ENCODE results near the gene MMAB.

MMAB gene

DNA sequence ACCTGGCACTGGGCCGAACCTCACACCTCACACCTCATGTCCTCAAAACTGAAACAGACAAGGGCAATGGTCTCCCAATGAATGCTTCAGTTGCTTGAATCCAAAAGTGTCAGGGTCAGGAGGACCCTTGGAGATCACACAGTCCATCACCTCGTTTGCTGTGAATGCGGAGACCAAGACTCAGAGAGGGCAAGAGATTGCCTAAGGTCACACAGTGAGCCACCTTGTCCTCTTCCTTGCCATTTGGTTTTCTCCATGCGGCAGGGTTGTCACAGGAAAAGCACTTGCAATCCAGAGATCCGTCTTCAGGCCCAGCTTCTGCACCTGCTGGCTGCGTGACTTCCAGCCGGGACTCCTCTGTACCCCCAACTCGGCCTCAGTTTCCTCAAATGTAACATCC lies 28.3 kb upstream of the MMAB start:
- no peak for DNase-seq

DNA sequence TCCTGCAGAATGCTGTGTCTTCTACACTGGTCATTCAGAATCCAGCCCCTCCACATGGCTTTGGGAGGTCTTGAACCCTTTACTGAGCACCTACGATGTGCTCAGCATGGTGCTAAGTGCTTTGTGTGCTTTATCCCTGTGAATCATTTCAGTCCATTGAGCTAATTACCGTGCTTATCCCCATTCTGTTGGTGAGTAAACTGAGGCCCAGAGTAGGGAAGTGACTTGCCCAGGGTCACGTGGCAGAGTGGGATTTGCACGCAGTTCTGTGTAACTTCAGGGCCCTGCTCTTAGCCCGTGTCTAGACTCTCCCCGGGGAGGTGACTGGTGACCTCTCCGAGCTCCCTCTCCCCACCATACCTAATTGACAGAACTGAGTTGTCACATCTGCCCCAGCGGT lies 27.7 kb upstream of the MMAB start:
- DNase-seq: no peak

DNA sequence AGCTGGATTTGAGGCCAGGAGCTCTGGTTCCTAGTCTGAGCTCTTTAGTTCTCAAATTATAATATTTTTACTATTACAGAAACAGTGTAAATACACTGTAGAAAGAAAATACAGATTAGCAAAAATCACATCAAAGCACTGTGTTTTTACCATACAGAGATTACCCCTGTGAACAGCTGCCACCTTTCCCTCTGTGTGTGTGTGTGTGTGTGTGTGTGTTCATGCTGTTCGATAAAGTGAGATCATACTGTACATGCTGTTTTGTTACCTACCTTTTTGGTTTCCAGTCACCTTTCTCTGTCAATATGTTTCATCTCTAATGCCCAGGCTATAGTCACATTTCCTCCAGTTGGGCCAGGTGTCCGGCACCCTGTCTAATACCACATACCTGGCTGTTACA lies 27.2 kb upstream of the MMAB start:
- DNase-seq: no peak

DNA sequence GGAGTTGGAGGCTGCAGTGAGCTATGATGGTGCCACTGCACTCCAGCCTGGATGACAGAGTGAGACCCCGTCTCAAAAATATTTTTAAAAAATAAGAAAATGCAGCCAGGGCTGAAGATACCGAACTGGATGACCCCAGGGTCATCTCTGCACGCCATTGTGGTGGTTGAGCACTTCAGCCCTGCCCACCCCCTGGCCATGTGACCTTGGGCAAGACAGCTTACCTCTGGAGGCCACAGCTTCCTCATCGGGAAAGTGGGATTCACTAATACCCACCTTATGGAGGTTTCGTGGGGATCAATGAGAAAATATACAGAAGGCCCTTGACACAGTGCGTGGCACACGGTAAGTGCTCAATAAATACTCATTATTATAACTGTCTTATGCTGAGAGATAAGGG lies 25.8 kb upstream of the MMAB start:
- DNase-seq: no peak

DNA sequence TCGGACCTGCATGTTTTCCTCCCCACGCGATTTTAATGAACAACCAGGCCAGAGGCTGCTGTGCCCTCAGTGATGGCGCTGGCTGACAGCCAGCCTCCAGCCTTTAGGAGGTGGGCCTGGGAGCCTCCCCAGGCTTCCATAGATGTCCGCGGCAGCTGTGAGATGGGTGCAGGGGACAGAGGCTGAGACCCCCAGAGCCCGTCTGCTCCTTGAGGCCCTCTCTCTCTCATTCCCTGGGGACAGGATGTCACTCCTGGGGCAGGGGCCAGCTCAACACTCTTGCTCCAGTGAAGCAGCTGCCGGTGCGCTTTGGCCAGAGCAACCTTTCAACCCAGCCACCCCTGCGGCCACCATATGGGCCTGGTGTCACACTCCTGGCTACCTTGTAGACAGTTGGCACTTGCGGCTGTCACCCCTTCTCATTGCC lies 25.1 kb upstream of the MMAB start:
- no peak for DNase-seq

DNA sequence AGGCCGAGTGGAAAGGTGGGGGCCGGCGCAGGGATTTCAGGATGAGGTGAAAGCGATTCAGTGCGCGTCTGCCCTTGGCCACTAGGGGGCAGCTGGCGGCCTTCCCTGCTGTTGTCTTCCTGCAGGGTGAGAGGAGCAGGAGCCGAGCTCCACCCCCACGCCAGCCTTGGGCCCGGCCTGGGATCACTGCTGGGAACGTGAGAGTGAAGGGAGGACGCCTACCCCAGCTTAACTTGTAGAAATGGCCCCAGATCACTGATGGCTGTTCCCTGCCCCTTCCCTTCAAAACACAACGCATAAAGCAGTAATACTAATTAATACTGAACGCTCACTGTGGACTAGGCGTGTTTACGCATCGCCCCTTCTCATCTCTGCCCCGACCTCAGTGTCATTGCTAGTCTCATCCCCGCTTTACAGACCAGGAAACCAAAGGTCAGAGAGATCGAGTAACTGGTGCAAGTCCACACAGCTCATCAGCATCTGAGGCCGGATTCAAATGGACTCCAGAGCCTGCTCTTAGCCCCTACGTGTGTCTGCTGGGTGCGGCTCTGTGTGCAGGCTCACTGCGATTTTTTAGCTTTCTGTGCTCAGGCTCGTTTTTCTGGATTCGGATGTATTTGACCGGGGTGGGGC lies 24.6 kb upstream of the MMAB start:
- DNase-seq: peak; percentile 44

DNA sequence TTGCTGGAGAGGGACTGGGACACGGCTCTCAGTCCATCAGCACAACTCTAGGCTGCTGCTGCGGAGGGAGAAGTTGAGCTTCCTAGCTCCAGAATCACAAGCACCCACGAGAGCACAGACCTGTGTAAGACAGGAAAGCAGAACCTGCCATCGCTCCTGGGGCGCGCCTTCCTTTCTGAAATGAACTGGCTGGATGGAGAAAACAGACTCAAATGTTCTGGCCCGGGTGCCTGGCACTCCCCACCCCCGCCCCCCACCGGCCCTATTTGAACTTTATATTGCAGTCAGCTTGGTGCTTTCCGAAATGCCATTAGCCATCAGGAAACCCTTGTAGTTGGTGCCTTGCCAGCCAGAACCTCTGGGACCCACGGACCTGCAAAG lies 24.1 kb upstream of the MMAB start:
- no peak for DNase-seq

DNA sequence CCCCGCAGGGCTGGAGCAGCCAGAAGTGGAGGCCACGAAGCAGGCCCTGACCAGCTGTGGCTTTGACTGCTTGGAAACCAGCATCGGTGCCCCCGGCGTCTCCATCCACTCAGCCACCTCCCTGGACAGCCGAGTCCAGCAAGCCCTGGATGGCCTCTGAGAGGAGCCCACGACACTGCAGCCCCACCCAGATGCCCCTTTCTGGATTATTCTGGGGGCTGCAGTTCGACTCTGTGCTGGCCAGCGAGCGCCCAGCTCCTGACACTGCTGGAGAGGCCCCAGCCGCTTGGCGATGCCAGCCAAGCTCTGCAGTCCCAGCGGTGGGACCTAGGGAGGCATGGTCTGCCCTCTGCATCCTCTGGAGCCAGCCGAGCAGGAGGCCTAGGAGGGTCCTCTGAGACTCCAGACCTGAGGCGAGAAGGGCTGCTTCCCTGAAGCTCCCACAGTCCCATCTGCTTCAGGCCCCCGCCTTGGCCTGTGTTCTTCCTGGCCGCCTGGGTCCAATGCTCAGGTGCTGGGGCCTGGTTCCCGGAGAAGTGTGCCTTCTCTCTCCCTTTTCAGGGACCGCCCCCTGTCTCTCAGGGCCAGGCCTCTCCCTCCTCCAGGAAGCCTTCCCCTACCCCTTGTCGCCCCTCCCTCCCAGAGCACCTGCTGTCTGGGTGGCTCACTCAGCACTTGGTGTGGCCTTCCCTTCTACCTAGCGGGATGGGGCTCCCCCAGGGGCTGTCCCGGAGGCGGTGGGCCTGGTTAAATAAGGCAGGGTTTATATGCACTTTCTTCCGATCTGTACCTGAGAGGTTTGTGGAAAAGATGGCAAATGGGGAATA lies 23.3 kb upstream of the MMAB start:
- no peak for DNase-seq

DNA sequence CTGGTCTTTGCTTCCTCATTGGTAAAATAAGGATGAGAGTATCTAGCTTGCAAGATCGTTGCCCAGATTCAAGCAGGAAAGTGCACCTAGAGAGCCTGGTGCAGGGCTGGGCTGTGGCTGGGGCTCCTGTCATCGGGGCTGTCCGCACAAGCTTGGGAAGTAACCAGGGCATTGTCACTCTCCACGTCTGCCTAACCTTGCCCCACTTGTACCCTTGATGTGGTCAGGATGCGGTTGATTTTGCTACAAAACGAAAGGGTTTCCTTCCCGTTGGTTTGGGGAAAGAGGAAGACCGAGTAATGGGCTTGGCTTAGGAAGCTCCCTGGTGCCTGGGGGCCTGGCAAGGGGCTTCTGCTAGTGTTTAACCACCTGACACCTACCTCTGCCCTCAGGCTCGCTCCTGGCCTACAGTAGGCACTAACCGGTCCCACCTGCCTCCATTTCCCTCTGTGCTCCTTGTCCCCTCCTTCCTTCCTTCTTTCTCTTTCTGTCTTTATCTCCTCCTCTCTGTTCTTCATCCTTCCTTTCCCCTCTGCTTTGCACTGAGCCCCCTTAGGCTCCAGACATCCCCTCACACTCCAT lies 22.1 kb upstream of the MMAB start:
- no peak for DNase-seq

DNA sequence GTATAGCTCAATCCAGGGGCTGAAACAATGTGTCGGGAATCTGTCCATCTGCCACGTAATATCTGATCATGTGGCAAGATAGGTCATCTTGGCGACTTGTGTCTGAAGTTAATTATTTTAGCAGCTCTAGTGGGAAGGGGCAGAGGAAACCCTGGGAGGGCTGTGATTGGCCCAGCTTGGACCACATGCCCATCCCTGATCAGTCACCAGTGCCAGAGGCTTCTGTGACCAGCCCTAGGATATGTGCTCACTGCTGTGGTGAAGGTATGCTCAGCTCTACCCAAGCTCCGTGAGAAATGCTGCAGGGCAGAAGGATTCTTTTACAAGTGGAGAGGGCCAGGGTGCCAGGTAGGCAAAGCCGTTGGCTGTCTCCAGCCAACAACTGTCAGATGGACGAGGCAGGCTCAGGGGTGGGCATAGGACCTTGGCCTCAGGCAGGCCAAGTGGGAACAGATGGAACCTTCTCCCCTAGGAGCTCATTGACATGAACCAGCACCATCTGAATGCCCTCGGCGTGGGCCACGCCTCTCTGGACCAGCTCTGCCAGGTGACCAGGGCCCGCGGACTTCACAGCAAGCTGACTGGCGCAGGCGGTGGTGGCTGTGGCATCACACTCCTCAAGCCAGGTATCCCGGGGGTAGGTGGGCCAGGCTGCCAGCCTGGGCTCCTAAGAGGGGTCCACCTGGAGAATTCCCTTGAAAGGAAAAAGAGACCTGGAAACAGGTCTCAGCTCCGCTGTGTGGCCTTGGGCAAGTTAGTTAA lies 21.4 kb upstream of the MMAB start:
- no peak for DNase-seq

DNA sequence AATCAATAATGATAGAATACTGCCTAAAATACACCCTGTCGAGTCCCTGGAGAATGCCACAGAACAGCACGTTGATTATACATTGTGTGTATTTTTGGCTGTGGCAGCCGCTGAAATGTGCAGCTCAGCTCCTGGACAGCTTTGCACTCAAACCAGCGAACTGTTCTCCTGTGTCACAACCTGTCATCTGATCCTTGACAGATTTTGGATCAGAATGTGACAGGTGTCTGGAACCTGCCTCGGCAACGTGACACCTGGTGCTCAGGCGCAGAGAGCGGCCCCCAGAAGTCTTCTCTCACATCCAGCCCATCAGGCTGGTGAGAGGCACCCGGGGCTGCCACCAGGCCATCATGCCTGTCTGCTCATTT lies 19.6 kb upstream of the MMAB start:
- no peak for DNase-seq

DNA sequence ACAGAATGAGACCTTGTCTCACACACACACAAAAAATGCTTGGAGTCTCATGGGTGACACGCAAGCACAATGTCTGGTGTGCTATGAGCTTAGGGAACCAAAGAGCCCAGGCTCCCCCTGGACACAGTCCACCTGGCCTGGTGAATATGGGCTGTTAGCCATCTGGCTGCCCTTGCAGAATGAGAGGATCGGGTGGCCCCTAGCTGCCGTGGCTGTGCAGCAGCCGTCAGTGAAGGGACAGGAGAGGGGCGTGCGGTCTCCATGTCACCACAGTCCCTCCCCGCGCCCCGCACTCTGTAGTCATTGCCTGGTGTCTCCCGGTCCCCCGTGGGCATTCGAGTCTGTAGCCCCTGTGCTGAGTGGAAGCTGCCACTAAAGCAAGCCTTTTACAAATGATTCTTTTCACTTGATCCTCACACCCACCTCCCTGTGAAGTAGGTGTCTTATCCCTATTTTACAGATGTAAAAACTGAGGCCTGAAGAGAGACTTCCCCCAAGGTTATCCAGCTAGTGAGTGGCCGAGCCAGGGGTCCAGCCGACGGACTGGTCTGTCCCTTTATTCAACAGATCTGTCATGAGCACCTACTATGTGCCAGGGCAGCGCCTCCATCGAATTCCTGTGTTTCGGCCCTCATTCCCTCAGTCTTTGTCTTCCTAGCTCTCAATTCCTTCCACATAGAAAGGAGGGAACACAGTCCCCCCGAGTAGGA lies 19.0 kb upstream of the MMAB start:
- DNase-seq: no peak

DNA sequence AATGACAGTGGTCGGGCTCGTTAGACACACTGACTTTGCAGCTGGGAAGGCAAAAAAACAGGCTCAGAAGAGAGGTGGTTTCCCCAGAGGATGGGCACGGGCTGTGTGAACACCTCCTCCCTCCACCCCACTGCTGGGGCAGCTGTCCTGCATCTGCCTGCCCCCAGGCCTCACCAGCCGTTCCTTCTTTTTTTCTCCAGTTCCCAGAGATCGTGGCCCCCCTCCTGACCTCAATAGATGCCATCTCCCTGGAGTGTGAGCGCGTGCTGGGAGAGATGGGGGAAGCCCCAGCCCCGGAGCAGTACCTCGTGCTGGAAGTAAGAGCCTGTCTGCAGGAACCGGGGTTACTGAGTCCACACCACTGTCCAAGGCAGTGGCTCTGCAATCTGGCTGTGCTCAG lies 17.7 kb upstream of the MMAB start:
- DNase-seq: no peak

DNA sequence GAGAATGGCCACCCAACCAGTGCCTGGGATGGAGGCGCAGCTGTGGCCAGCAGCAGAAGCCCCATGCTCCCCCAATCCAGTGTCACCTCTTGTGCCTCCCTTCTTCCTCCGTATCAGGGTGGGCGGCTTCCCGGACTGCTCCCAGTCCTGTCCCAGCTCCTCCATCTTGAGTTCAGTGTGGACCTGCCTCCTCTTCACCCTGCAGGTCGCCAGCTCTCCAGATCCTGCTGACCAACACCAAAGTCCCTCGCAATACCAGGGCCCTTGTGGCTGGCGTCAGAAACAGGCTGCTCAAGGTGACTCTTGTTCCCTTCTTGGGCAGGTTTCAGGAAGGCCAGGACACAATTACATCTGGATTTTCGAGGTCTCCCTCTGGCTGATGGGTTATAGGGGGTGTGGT lies 17.3 kb upstream of the MMAB start:
- no peak for DNase-seq

DNA sequence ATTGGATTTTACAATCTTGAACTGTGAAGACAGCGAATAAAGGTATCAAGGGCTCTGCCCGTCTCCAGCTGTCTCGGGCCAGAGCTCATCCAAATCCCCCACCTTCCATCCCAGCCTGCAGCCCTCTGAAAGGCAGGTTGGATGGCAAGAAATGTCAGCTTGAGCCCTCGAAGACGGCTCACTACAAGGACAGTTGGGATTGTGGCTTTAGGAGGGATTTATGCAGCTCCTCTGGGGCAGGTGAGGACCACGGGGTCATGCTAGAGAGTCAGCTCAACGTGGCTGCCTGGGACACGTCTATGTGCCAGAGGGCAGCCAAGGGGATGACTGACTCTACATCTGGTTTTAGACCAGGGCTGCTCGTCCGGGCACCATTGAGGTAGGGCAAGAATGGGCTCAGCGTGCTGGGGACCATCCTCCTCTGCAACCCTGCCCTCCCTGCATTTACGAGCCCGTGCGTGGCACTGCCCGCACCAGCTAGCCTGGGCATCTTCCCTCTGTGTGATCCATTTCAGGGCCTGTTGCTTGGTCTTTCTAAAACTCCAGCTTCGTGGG lies 16.5 kb upstream of the MMAB start:
- no peak for DNase-seq

DNA sequence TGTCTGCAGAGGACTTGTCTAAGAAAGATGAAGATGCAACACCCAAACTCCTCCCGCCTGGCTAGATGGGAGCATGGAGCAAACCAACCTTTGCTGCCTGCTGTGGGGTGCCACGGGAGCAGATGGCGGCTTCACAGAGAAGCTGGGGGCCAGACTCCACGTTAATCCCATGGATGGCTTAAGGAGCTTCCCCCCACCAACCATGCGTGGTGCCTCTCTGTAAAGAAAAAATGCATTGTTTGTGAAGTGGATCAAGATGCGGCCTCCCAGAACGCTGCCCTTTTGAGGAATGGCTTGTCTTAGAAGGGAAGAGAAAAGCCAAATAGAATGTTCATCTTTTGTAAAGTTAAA lies 15.9 kb upstream of the MMAB start:
- no peak for DNase-seq

DNA sequence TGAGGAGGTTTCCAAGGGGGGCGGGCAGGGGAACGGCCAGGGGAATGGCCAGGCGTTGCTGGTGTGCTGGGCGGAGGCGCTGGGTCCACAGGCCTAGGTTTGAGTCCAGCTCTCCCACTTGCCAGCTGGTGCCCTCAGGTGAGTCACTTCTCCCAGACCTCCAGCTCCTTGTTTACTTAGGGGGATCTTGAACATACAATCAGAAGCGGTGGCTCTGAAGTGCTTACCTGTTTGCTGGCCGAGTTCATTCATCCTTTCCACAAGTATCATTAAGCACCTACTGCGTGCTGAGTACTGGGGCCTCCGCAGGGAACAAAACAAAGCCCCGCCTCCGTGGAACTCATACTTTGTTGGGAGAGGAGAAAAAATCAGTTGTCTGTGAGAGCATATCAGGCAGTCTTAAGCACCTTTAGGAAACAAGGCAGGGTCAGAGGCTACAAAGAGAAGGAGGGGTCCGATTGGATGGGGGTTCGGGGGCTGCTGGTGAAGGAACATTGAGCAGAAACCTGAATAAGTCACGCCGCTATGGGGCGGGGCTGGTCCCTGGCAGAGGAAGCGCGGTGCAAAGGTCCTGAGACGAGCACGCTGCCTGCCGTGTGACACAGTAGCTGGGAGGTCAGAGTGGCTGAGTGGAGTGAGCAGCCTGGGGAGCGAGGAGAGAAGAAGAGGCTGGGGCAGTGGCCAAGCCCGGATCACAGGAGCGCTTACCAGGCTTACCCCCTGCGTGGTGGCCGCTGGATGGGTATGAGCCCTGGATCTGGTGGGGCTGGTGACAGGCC lies 15.3 kb upstream of the MMAB start:
- DNase-seq: no peak

DNA sequence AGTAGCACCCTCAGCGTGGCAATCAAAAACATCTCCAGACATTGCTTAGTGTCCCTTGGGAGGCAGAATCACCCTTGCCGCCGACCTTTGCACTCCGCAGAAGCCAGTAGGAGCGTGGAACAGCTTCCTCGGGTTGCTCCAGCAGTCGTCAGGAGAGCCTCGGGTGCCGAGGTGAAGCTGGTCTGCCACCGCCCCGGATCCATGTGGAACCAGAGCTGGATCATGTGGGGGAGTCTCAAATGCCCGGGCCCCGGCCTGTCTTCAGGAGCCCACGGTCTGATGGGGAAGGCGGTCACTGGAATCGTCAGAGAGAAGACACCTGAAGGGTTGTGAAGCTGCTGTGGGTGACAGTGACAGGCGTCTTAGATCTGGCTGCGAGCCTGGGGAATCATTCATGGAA lies 14.6 kb upstream of the MMAB start:
- no peak for DNase-seq

DNA sequence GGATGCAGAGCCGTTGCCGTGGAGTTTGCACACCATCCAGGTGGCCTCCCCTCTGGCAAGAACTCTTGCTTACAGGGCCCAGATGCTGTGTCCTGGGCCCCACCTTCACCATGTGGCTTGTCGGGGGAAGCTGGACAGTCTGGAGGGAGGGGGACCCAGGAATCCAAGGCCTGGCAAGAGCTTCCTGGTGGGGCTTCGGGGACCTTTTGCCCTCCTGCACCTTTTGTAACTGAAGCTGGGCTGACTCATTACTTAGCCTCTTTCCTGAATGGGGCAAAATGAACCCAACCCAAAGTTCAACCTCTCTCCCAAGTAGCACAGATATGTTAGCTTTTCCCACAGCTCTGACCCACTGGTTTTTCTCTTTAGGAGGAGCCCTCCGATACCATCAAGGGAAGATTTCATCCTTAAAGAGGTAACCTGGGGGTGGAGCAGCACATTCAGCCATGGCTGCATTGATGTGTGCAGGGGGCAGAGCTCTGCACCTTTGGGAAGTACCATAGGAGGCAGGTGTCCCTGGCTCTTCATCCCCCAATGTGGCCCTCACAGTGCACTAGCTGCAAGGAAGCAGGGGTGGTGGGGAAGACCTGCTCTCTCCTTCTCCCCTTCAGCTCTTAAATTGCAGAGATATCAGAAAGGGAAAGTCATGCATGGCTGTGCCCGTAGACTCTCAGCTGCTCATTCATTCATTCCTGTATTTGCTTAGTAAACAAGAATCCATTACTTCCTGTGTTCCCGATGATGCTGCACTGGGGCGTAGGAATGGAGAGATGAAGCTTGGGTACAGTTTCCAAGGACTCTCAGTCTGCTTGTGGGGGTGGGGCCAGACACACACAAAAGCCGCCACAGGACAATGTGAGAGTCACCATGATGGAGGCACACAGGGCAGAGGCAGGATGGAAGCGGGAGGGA lies 13.3 kb upstream of the MMAB start:
- DNase-seq: no peak

DNA sequence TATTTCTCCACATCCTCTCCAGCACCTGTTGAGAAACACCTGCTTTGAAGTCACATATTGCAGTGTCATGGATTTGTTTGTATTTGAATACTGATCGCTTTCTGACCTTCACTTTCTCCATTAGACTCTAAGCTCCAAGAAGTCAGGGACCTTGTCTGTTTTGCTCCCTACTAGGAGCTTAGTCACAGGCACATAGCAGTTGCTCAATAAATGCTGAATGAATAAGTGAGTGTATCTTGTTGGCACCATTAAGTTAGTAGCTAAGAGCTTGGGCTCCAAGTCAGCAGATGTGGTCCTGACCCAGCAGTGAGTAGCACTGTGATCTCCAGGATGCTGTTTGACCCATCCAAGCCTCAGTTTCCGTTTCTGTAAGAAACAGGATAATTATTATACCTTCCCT lies 10.4 kb upstream of the MMAB start:
- no peak for DNase-seq

DNA sequence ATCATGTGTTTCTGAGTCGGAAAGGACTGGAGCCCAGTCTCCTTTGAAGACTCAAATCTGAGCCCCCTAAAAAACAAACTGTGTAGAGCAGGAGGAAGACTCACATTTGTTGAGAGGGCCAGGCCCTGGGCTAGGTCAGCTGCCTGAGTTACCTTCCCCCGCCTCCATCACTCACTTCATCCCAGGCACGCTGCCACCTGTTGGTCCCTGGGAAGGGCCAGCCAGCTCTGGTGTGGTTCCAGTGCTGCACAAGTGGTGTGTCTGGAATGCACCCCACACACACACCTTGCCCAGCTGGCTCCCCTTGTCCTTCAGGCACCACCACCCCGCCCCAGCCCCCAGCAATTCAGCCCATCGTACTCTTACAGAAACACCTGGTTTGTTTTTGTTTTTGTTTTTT lies 9.3 kb upstream of the MMAB start:
- DNase-seq: no peak
